ENCODE measurements around the gene PCSK5. TPM values are rescaled to one million over a fixed set of nuclear protein-coding genes. Genes with fewer than 3 reads are reported as not detected.

The PCSK5 gene
- total and polyA plus RNA-seq, 2 donors (not counting 3 experiments of a cell fraction or from before 2014, with no cell fraction given) = 2.6 to 4.8 TPM

DNA sequence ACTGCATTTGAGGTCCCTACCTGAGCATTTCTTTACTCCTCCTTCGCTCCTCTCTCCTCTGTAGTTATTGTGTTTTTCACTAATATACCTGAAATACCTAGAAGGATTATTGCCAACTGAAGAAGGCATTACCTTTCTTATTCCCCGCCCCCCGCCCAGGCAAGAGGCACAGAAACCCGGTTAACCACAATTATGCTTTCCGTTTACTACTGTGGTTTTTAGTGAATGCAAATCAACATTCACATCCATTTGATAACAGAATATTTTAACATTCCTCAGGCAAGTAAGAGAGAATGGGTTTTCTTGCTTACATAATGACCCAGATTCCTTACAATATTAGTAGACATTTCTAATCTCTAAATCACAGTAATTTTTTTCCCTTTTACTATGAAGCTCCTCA lies 136.9 kb downstream of the PCSK5 start:
- intact Hi-C loops (cut with micrococcal nuclease) = no loop called here
- DNase-seq (ENCODE audit: low read depth, low spot score) = no peak
- Histone ChIP-seq H3K4me1 (ENCODE audit: control insufficient read depth, extremely low read depth, insufficient read depth, low read length) (no peaks in the 10 kb centered on the region), H4K20me1 (replicated peaks; ENCODE audit: control insufficient read depth, extremely low read depth, insufficient read depth, low read length) (no peaks in the 10 kb centered on the region), H3K36me3 (ENCODE audit: control insufficient read depth in 2 of 2, extremely low read depth in 1 of 2, insufficient read depth in 2 of 2, low read length in 2 of 2) (no peaks in the 10 kb centered on the region), H3K79me2 (ENCODE audit: control insufficient read depth, insufficient read depth, low read length) (no peaks in the 10 kb centered on the region), H2AFZ (ENCODE audit: low read depth, low read length) (no peak overlapping the region), H3K27me3 (ENCODE audit: control insufficient read depth in 2 of 2, insufficient read depth in 2 of 2, low read length in 2 of 2) (no peaks in the 10 kb centered on the region), H3K4me2 (ENCODE audit: insufficient read depth, low read length) (no peak overlapping the region), H3K9me1 (replicated peaks; ENCODE audit: control insufficient read depth, extremely low read depth, insufficient read depth, low read length) (no peaks in the 10 kb centered on the region), H3K9me3 (replicated peaks; ENCODE audit: control insufficient read depth, insufficient read depth, low read length) (no peaks in the 10 kb centered on the region), H3K27ac (ENCODE audit: insufficient read depth, low read depth, low read length) (no peak overlapping the region), H3K4me3 (replicated peaks in 1 of 3; ENCODE audit: insufficient read depth in 1 of 3, low read depth in 1 of 3, low read length in 3 of 3) (no peak overlapping the region), H3K9ac (replicated peaks; ENCODE audit: extremely low read depth, insufficient read depth, low read length) (no peak overlapping the region)
- no TSS peak for BruUV-seq (replicated peaks)
- dilution Hi-C loops (cut with MboI; ENCODE audit: extremely low pct_ligation_motif_present, low sequenced_read_pairs) = no loop called here
- TF ChIP-seq MYC (IDR thresholded peaks at IDR 0.05; ENCODE audit: low read depth, low read length) (no peak), GATA2 (IDR thresholded peaks at IDR 0.05; ENCODE audit: insufficient read depth, insufficient read length, low read depth, low read length) (no peak), FOS (IDR thresholded peaks at IDR 0.05; ENCODE audit: borderline replicate concordance, insufficient read depth, low read length) (no peak), POLR2AphosphoS5 (IDR thresholded peaks at IDR 0.05; ENCODE audit: insufficient read depth, low read depth, low read length) (no peak), EZH2 (IDR thresholded peaks at IDR 0.05; ENCODE audit: borderline replicate concordance, low read depth, low read length, severe bottlenecking) (no peak), JUN (IDR thresholded peaks at IDR 0.05; ENCODE audit: borderline replicate concordance, insufficient read depth, insufficient read length, low read depth) (no peak), POLR2A (IDR thresholded peaks at IDR 0.05; ENCODE audit: low read depth, low read length) (no peak)
- TF ChIP-seq, protein P1, sequence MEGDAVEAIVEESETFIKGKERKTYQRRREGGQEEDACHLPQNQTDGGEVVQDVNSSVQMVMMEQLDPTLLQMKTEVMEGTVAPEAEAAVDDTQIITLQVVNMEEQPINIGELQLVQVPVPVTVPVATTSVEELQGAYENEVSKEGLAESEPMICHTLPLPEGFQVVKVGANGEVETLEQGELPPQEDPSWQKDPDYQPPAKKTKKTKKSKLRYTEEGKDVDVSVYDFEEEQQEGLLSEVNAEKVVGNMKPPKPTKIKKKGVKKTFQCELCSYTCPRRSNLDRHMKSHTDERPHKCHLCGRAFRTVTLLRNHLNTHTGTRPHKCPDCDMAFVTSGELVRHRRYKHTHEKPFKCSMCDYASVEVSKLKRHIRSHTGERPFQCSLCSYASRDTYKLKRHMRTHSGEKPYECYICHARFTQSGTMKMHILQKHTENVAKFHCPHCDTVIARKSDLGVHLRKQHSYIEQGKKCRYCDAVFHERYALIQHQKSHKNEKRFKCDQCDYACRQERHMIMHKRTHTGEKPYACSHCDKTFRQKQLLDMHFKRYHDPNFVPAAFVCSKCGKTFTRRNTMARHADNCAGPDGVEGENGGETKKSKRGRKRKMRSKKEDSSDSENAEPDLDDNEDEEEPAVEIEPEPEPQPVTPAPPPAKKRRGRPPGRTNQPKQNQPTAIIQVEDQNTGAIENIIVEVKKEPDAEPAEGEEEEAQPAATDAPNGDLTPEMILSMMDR (IDR thresholded peaks at IDR 0.05; ENCODE audit: extremely low read depth in 1 of 2, insufficient read depth in 1 of 2, low read depth in 1 of 2, low read length in 2 of 2) = no peak
- TF ChIP-seq, protein P2, sequence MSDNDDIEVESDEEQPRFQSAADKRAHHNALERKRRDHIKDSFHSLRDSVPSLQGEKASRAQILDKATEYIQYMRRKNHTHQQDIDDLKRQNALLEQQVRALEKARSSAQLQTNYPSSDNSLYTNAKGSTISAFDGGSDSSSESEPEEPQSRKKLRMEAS (IDR thresholded peaks at IDR 0.05; ENCODE audit: insufficient read depth, insufficient read length) = no peak
- ChIA-PET CTCF (no interaction called here), POLR2A (no interaction called here)
- FAIRE-seq = no peak
